ENCODE data around the gene FAM228A.
"Not testable (repeated sequence)": the region's sequence is repeated elsewhere in the genome, so short reads cannot be mapped to it uniquely, and the experiment has no call there.

Gene FAM228A

DNA sequence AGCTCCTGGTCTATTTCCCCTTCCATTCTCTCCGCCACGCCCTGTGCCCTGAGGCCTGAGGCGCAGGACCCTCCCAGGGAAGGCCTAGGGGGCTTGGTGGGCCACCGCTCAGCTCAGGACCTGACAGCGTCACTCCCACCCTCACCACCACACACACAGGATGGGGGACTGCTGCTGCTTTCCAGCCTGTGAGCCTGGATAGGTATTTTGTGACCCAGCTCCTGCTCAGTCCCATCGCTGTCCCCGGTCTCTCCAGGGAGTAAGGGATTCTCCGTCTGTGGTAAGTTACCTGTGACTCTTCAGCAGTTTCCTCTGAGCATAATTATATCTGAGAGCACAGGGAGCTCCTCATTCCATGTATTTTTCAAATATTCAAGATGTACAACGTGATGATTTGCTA lies 16.3 kb downstream of the FAM228A start:
- DNase-seq (ENCODE audit: low spot score), result no peak

DNA sequence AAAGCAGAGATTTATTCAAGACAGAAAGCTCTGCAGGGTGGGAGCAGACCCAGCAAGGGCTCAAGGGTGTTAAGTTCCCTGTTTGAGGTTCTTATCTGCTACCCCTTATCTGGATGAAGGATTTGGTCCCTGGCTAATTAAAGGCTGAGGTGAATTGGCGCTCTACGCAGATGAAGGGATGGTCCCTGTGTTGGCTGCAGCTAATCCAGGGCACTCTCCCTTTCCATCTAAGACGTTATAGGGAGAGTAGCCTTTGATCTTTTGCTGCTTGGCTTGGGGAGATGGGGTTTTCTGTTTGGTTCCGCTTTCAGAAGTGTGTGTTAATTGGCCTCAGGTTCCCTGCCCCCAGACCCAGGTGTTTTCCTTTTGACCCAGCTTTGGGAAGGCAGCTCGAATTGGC lies 17.0 kb downstream of the FAM228A start:
- no peak for DNase-seq (ENCODE audit: low spot score)

GRCh38 chr2:24197213-24197612 lies 22.4 kb downstream of the FAM228A start:
- DNase-seq (ENCODE audit: low spot score), result not testable (repeated sequence)

DNA sequence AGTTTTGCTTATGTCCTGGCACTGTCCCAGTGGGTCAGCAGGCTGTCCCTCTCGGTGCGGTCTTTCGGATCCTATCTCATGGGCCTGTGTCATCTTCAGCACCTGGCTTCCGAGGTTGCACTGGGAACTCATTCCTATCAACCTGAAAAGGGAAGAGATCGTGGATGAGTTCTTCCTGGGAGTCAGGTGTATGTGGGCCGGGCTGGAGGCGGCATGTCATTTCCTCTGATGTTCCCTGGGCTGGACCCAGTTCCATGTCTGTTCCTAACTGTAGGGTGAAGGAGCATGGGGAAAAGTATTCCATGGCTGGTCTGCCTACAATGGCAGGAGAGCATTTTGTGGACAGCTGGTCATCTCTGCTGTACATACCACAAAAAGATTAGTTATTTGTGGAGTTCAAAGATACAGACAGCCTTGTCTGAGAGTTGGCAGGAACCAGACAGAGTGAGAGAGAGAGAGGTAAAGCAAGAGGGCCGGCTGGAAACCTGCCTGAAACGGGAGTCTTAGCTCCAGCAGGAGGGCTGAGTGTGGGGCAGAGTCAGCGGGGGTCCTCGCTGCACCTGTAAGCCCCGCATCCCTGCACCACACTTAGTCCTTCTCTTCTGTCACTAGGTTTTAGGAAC lies 25.2 kb downstream of the FAM228A start:
- DNase-seq (ENCODE audit: low spot score), result no peak

- no peak for DNase-seq (ENCODE audit: low spot score)
Measured at GRCh38 chr2:24200799-24201198, 25.9 kb downstream of the FAM228A start.

GRCh38 chr2:24203029-24203786 lies 28.4 kb downstream of the FAM228A start:
- no peak for DNase-seq (ENCODE audit: low spot score)

- DNase-seq (ENCODE audit: low spot score), result no peak
Measured at GRCh38 chr2:24203787-24204150, 28.9 kb downstream of the FAM228A start.

- DNase-seq (ENCODE audit: low spot score), result no peak
Measured at GRCh38 chr2:24204505-24204904, 29.7 kb downstream of the FAM228A start.

- DNase-seq (ENCODE audit: low spot score), result no peak
Measured at GRCh38 chr2:24205131-24205530, 30.3 kb downstream of the FAM228A start.

DNA sequence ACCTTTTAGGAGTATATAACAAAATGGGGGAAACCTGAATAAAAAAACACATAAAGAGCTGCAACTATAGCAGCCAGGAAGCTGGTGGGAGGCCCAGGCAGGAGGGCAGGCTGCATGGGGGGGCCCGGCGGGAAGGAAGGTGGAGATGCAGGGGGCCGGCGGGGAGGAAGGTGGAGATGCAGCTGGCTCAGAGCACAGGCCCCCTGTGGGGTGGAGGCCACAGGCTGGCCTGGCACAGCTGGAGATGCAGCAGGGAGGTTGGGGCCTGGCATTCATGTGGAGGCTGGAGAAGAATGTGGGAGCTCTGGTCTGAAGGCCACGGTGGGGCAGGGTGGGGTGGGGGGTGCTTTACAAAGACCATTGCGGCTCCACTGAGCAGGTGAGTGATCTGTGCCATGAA lies 31.4 kb downstream of the FAM228A start:
- DNase-seq (ENCODE audit: low spot score), result no peak

GRCh38 chr2:24206714-24207113 lies 31.9 kb downstream of the FAM228A start:
- DNase-seq (ENCODE audit: low spot score), result no peak

- DNase-seq (ENCODE audit: low spot score), result no peak
Measured at GRCh38 chr2:24207359-24207758, 32.5 kb downstream of the FAM228A start.

DNA sequence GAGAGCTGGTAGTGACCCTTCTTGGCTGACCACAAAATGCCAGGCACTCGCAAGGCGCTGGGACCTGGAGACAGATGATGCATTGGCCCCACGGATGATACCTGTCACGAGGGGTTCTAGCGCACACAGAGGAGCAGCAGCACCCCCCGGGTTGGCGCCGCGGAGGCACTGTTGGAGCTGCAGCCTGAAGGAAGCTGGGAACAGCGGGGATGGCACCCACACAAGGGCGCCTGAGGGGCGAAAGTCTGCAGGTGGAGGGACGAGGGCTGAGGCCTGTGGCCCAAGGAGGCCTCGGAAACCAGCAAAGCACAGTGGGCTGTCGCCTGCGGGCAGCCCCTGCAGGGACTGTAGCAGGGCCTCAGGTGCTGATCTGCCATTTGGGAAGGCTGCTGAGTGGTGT lies 33.6 kb downstream of the FAM228A start:
- DNase-seq (ENCODE audit: low spot score), result no peak

- no peak for DNase-seq (ENCODE audit: low spot score)
Measured at GRCh38 chr2:24209389-24210105, 34.7 kb downstream of the FAM228A start.

GRCh38 chr2:24210106-24210455 lies 35.2 kb downstream of the FAM228A start:
- no peak for DNase-seq (ENCODE audit: low spot score)

- no peak for DNase-seq (ENCODE audit: low spot score)
Measured at GRCh38 chr2:24210723-24211122, 35.9 kb downstream of the FAM228A start.

GRCh38 chr2:24211408-24211807 lies 36.6 kb downstream of the FAM228A start:
- no peak for DNase-seq (ENCODE audit: low spot score)

DNA sequence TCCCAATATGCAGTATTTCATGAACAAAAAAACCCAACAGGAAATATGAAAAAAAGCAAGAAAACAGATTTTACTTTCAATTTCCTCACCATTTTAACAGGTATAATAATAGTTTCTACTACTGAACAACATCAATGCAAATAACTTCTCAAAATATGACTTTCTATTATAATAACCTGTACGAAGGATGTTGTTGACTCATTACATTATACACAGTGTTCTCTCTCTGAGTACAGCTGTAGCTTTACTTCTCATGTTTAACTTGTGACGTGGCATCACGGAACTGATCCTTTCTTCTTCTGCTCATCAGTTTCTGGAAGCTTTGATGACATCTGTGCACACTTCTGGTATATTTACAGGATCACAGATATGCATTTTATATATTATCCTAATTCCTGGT lies 40.0 kb downstream of the FAM228A start:
- no peak for DNase-seq (ENCODE audit: low spot score)

DNA sequence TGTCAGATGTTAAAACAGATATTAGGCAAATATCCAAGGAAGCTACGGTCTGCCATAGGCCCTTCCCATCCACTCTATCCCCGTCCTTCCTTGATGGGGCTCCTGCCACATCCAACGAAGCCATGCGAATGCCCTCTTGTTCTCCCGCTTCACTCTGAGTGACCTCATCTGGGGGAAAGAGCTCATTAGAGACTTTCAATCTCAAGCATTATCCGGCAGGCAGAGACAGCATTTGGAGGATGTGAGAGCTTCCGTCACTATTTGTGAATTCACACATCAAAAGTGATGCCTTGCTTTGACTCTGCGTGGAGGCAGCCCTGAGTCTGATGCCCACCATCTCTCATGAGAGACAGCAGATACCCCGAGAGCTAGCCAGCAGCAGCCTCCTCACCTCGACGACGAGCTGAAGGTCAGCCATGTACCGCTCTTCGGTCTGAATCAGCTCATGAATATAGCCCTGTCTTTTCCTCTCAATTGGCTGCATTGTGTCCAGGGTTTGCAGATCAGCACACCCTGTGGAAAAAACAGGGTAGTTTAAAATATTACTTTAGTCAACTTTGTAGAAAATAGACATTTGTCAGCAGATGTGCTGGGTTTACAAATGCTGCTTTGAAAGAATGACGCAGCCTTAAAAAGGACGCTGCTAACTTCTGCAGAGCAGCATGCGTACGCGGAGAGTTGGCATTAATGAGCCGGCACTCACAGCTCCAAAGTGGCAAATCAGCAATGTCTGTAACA lies 45.9 kb downstream of the FAM228A start:
- DNase-seq (ENCODE audit: low spot score), result no peak

- no peak for DNase-seq (ENCODE audit: low spot score)
Measured at GRCh38 chr2:24221343-24222050, 46.6 kb downstream of the FAM228A start.

DNA sequence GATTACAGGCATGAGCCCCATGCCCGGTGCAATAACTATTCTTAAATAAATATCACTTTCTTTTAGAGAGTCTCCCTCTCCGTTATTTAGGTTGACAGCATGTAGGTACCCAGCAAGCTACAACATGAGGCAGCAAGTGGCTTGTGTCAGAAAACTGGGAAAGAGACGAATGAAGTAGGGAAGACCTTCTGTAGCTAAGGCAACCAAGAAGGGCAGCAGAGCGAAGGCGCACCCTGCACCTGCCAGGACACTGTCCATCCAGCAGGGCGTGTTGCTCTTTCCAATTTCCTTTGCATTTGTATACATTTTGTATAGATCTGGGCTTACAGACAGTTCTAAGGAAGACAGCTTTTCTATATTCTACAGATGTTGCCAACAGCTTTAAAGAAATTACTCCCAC lies 48.1 kb downstream of the FAM228A start:
- no peak for DNase-seq (ENCODE audit: low spot score)
